Limb (tissue), 2 donors: Measurements from ENCODE around the gene RWDD2A.
"Not testable (repeated sequence)": the region's sequence is repeated elsewhere in the genome, so short reads cannot be mapped to it uniquely, and the experiment has no call there.

Experiments
- DNase-seq, 2 donors: peaks; one replicate each; pipeline ENCODE4 v3.0.0-alpha.2; 2016; ENCODE audit errors: extremely low spot score in 2 of 2

RWDD2A gene

GRCh38 chr6:83192871-83193746 lies at the start of gene RWDD2A, which contains the start of gene PGM3:
RWDD2A (plus strand) TSS chr6:83193357; CDS start chr6:83194452, 1,095 bp downstream.
PGM3 (minus strand) TSS chr6:83193265; CDS start chr6:83191012, 2,253 bp downstream.
- peak; percentile 87 to 93 for DNase-seq

GRCh38 chr6:83151114-83151513 lies 42.0 kb upstream of the RWDD2A start:
- no peak for DNase-seq

- no peak for DNase-seq
Measured at GRCh38 chr6:83152913-83153312, 40.2 kb upstream of the RWDD2A start.

GRCh38 chr6:83153883-83154521 lies 39.2 kb upstream of the RWDD2A start:
- no peak for DNase-seq

- DNase-seq = no peak
Measured at GRCh38 chr6:83155794-83156193, 37.4 kb upstream of the RWDD2A start.

GRCh38 chr6:83160167-83160566 lies 33.0 kb upstream of the RWDD2A start:
- DNase-seq = no peak

GRCh38 chr6:83167726-83168278 lies 25.4 kb upstream of the RWDD2A start:
- no peak for DNase-seq

GRCh38 chr6:83168556-83168955 lies 24.6 kb upstream of the RWDD2A start:
- no peak for DNase-seq

GRCh38 chr6:83169106-83169505 lies 24.1 kb upstream of the RWDD2A start:
- no peak for DNase-seq

- DNase-seq = no peak
Measured at GRCh38 chr6:83169511-83169910, 23.6 kb upstream of the RWDD2A start.

GRCh38 chr6:83176246-83176645 lies 16.9 kb upstream of the RWDD2A start:
- DNase-seq = no peak

GRCh38 chr6:83180426-83180950 lies 12.7 kb upstream of the RWDD2A start:
- no peak for DNase-seq

GRCh38 chr6:83182114-83182513 lies 11.0 kb upstream of the RWDD2A start:
- DNase-seq = no peak

- no peak for DNase-seq
Measured at GRCh38 chr6:83183082-83183828, 9.9 kb upstream of the RWDD2A start.

- no peak for DNase-seq
Measured at GRCh38 chr6:83185096-83185495, 8.1 kb upstream of the RWDD2A start.

- no peak for DNase-seq
Measured at GRCh38 chr6:83188501-83188900, 4.7 kb upstream of the RWDD2A start.

- no peak for DNase-seq
Measured at GRCh38 chr6:83190626-83191025, 2.5 kb upstream of the RWDD2A start.

GRCh38 chr6:83191974-83192373 lies 1.2 kb upstream of the RWDD2A start:
- not testable (repeated sequence) for DNase-seq

GRCh38 chr6:83192456-83192855 lies 701 bp upstream of the RWDD2A start:
- no peak for DNase-seq

- DNase-seq = peak in 1 of 2 donors; percentile 70
Measured at GRCh38 chr6:83193747-83194566, 800 bp downstream of the RWDD2A start.
